ENCODE data around the gene FAAH.
"Not testable (repeated sequence)": the region's sequence is repeated elsewhere in the genome, so short reads cannot be mapped to it uniquely, and the experiment has no call there.

- not testable (repeated sequence) for TF ChIP-seq CBX5 (CRISPR knock-in tag; IDR thresholded peaks at IDR 0.05; ENCODE audit: borderline replicate concordance); MAFF (IDR thresholded peaks at IDR 0.05; ENCODE audit: low read depth, low read length); CTCF (CRISPR knock-in tag; IDR thresholded peaks at IDR 0.05); MTERF4 (CRISPR knock-in tag; IDR thresholded peaks at IDR 0.05); ZNF619 (CRISPR knock-in tag; IDR thresholded peaks at IDR 0.05); E2F5 (CRISPR knock-in tag; conservative IDR thresholded peaks at IDR 0.05); SP2 (CRISPR knock-in tag; IDR thresholded peaks at IDR 0.05)
Measured at GRCh38 chr1:46355920-46356319, 38.2 kb upstream of the FAAH start.
